ENCODE measurements around the gene SOX6. TPM values are rescaled to one million over a fixed set of nuclear protein-coding genes. Genes with fewer than 3 reads are reported as not detected.
A peak's percentile ranks its signal among the peaks of the same experiment; 100 is the strongest.

The SOX6 gene
- total and polyA plus RNA-seq, 2 of the 13 experiments (the other 11 are each of a cell fraction or from before 2014, with no cell fraction given) = 2.6 to 11.2 TPM

DNA sequence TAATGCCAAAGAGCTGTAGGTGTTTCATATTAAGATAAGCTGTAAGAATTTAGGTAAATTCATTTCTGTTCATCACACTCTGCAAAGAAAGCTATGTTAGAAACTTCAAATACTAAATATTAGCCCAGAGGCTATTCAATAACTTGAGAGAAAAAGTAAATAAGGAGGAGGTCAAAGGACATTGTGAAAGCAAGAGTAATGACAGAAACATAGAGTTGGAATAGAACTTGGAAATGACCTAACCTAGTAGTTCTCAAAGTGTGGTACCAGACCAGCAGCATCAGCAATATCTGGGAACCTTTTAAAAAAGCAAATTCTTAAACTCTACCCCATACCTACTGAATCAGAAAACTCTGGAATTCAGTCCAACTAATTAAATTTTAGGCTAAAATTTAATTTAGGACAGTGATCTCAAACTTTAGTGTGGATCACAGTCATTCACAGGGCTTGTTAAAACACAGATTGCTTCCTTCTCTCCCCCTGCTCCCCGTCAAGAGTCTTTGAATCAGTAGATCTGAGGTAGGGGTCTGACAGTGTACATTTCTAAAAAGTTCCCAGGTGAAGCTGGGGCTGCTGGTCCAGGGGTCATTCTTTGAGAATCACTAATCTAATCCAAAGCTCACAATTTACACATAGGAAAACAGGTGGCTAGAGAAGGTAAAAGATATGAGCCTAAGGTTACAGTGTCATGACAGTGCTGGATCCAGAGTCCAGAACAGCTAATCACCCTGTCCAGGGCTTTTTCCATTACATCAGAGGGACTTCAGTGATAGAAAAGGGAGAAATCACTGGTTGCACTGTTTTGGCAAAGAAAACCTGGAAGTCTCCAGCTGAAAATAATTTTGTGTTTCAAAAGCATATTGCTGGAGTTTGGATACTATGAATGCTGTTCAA lies 241.1 kb downstream of the SOX6 start (continued):
- TF ChIP-seq, protein P1, sequence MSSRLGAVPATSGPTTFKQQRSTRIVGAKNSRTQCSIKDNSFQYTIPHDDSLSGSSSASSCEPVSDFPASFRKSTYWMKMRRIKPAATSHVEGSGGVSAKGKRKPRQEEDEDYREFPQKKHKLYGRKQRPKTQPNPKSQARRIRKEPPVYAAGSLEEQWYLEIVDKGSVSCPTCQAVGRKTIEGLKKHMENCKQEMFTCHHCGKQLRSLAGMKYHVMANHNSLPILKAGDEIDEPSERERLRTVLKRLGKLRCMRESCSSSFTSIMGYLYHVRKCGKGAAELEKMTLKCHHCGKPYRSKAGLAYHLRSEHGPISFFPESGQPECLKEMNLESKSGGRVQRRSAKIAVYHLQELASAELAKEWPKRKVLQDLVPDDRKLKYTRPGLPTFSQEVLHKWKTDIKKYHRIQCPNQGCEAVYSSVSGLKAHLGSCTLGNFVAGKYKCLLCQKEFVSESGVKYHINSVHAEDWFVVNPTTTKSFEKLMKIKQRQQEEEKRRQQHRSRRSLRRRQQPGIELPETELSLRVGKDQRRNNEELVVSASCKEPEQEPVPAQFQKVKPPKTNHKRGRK (CRISPR knock-in tag; IDR thresholded peaks at IDR 0.05) = no peak
- no peak for TF ChIP-seq ZNF816 (CRISPR knock-in tag; IDR thresholded peaks at IDR 0.05; ENCODE audit: borderline replicate concordance)
- TF ChIP-seq, protein P2, sequence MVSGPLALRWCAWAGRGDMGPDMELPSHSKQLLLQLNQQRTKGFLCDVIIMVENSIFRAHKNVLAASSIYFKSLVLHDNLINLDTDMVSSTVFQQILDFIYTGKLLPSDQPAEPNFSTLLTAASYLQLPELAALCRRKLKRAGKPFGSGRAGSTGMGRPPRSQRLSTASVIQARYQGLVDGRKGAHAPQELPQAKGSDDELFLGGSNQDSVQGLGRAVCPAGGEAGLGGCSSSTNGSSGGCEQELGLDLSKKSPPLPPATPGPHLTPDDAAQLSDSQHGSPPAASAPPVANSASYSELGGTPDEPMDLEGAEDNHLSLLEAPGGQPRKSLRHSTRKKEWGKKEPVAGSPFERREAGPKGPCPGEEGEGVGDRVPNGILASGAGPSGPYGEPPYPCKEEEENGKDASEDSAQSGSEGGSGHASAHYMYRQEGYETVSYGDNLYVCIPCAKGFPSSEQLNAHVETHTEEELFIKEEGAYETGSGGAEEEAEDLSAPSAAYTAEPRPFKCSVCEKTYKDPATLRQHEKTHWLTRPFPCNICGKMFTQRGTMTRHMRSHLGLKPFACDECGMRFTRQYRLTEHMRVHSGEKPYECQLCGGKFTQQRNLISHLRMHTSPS (CRISPR knock-in tag; IDR thresholded peaks at IDR 0.05; ENCODE audit: low read depth) = no peak
- peak; percentile 22; the same call in 1 of the 2 replicates for TF ChIP-seq REPIN1 (CRISPR knock-in tag; IDR thresholded peaks at IDR 0.05; ENCODE audit: borderline replicate concordance, low read depth)
- no peak for TF ChIP-seq IKZF1 (IDR thresholded peaks at IDR 0.05)
- no peak for TF ChIP-seq ZSCAN25 (CRISPR knock-in tag; IDR thresholded peaks at IDR 0.05)
- TF ChIP-seq ZFP1 (CRISPR knock-in tag; IDR thresholded peaks at IDR 0.05) = no peak
- TF ChIP-seq ZNF776 (CRISPR knock-in tag; IDR thresholded peaks at IDR 0.05) = no peak
- TF ChIP-seq AKNA (CRISPR knock-in tag; IDR thresholded peaks at IDR 0.05; ENCODE audit: borderline replicate concordance) = no peak
- peak; percentile 79; the same call in 1 of the 2 replicates for TF ChIP-seq SOX5 (CRISPR knock-in tag; IDR thresholded peaks at IDR 0.05; ENCODE audit: borderline replicate concordance)
- TF ChIP-seq ZNF30 (CRISPR knock-in tag; IDR thresholded peaks at IDR 0.05) = no peak
- no peak for TF ChIP-seq SP2 (CRISPR knock-in tag; IDR thresholded peaks at IDR 0.05)
- peak; percentile 86 for TF ChIP-seq PAXIP1 (CRISPR knock-in tag; conservative IDR thresholded peaks at IDR 0.05)
- TF ChIP-seq ZNF33B (CRISPR knock-in tag; IDR thresholded peaks at IDR 0.05) = no peak
- TF ChIP-seq KLF6 (CRISPR knock-in tag; IDR thresholded peaks at IDR 0.05) = no peak
- TF ChIP-seq SKI (IDR thresholded peaks at IDR 0.05; ENCODE audit: partially characterized antibody) = peak; percentile 96
- TF ChIP-seq TP53 (CRISPR knock-in tag; conservative IDR thresholded peaks at IDR 0.05) = no peak
- peak; percentile 95 for TF ChIP-seq FOXA3 (CRISPR knock-in tag; IDR thresholded peaks at IDR 0.05)
